K562 (cell line): ENCODE measurements around the gene TTLL3. TPM values are rescaled to one million over a fixed set of nuclear protein-coding genes. Genes with fewer than 3 reads are reported as not detected.
A peak's percentile ranks its signal among the peaks of the same experiment; 100 is the strongest.

Experiments
- BDP1 ChIP-seq: IDR thresholded peaks from 3 replicates; pipeline ENCODE4 v1.6.1; 2011; ENCODE audit not compliant: insufficient read length, insufficient read depth
- CBFA2T3 ChIP-seq: fragments of 450-650 bp; IDR thresholded peaks from 2 replicates; pipeline ENCODE4 v1.6.1; 2017
- CREBBP ChIP-seq: IDR thresholded peaks from one replicate; pipeline ENCODE4 v1.6.1; 2012; ENCODE audit warnings: low read depth, mild to moderate bottlenecking, control low read depth, inconsistent platforms, low read length
- HLTF ChIP-seq: fragments of 450-650 bp; IDR thresholded peaks from 2 replicates; pipeline ENCODE4 v1.6.1; 2016
- KLF13 ChIP-seq: fragments of 450-650 bp; IDR thresholded peaks from 2 replicates; pipeline ENCODE4 v1.6.1; 2016; ENCODE audit warnings: missing genetic modification characterization, low read depth, mild to moderate bottlenecking, missing compliant biosample characterization, moderate library complexity, borderline replicate concordance
- MCM2 ChIP-seq: fragments of 450-650 bp; IDR thresholded peaks from 2 replicates; pipeline ENCODE4 v1.6.1; 2017; ENCODE audit warnings: low read depth, mild to moderate bottlenecking
- MTA1 ChIP-seq: fragments of 450-650 bp; IDR thresholded peaks from 2 replicates; pipeline ENCODE4 v1.6.1; 2017; ENCODE audit warnings: borderline replicate concordance
- NR2C1 ChIP-seq, 2 experiments: fragments of 450-650 bp; IDR thresholded peaks; 2 replicates each; pipeline ENCODE4 v1.6.1; 2017; ENCODE audit warnings: mild to moderate bottlenecking in 2 of 2, antibody characterized with exemption in 1 of 2, inconsistent platforms in 1 of 2, missing compliant biosample characterization in 1 of 2, missing genetic modification characterization in 1 of 2
- POLR2B ChIP-seq: fragments of 450-650 bp; IDR thresholded peaks from 2 replicates; pipeline ENCODE4 v1.6.1; 2018; ENCODE audit warnings: low read depth; ENCODE audit not compliant: partially characterized antibody
- SNIP1 ChIP-seq: fragments of 450-650 bp; IDR thresholded peaks from 2 replicates; pipeline ENCODE4 v1.7.1; 2017; ENCODE audit warnings: low read depth, mild to moderate bottlenecking
- XRCC5 ChIP-seq: fragments of 200-400 bp; formaldehyde crosslinking; IDR thresholded peaks from 2 replicates; pipeline ENCODE4 v1.6.1; 2017; ENCODE audit warnings: low read depth, mild to moderate bottlenecking, low read length
- ZNF212 ChIP-seq: fragments of 450-650 bp; formaldehyde crosslinking; IDR thresholded peaks from 2 replicates; pipeline ENCODE4 v1.4.0; 2020; ENCODE audit warnings: mild to moderate bottlenecking
- ZNF436 ChIP-seq: fragments of 250-450, 450-650 bp; sonication (Bioruptor Pico); formaldehyde crosslinking; IDR thresholded peaks from 2 replicates; pipeline ENCODE4 v1.7.0; 2020; ENCODE audit warnings: mild to moderate bottlenecking
- polyA plus RNA-seq, 8 experiments: library from polyadenylated mRNA; depleted of rRNA in 4 of 8; stranded (reverse) in 5 of 8; unstranded in 3 of 8; fragments of >200 nt; fragmentation: Nextera tagmentation in 2 of 8; fragmentation: Illumina TruSeq in 1 of 8; extraction: Ambion mirVana in 2 of 8; extraction: Trizol in 1 of 8; gene quantifications; 2 replicates each; pipeline versions ENCODE4 v1.2.1 to v1.2.3, GENCODE V29; 2011 to 2014; ENCODE audit warnings: inconsistent platforms in 1 of 8, missing spikeins in 1 of 8
- total RNA-seq, 7 experiments: library from RNA; depleted of rRNA in 6 of 7; stranded (reverse); fragments of >200 nt in 6 of 7; fragmentation: Illumina TruSeq in 2 of 7; extraction: Trizol in 2 of 7; gene quantifications; 2 replicates each; pipeline versions ENCODE4 v1.2.1 to v1.2.3, GENCODE V29; 2011 to 2021; ENCODE audit warnings: low replicate concordance in 1 of 7
- TF ChIP-seq, protein P1 (sequence below): sonication (generic); formaldehyde crosslinking; IDR thresholded peaks from 2 replicates; pipeline ENCODE4 v1.8.0; 2022; ENCODE audit warnings: mild to moderate bottlenecking, missing genetic modification reagents
- TF ChIP-seq, protein P2 (sequence below): sonication (generic); formaldehyde crosslinking; IDR thresholded peaks from 2 replicates; pipeline ENCODE4 v1.8.0; 2022; ENCODE audit warnings: missing genetic modification reagents, mild to moderate bottlenecking, borderline replicate concordance
- TF ChIP-seq, protein P3 (sequence below): sonication (generic); formaldehyde crosslinking; IDR thresholded peaks from 2 replicates; pipeline ENCODE4 v1.8.0; 2022; ENCODE audit warnings: mild to moderate bottlenecking, missing genetic modification reagents

The TTLL3 gene
- total and polyA plus RNA-seq, 9 of the 15 experiments (the other 6 are each of a cell fraction or from before 2014, with no cell fraction given) = 8.9 to 106 (median 33.2) TPM

DNA sequence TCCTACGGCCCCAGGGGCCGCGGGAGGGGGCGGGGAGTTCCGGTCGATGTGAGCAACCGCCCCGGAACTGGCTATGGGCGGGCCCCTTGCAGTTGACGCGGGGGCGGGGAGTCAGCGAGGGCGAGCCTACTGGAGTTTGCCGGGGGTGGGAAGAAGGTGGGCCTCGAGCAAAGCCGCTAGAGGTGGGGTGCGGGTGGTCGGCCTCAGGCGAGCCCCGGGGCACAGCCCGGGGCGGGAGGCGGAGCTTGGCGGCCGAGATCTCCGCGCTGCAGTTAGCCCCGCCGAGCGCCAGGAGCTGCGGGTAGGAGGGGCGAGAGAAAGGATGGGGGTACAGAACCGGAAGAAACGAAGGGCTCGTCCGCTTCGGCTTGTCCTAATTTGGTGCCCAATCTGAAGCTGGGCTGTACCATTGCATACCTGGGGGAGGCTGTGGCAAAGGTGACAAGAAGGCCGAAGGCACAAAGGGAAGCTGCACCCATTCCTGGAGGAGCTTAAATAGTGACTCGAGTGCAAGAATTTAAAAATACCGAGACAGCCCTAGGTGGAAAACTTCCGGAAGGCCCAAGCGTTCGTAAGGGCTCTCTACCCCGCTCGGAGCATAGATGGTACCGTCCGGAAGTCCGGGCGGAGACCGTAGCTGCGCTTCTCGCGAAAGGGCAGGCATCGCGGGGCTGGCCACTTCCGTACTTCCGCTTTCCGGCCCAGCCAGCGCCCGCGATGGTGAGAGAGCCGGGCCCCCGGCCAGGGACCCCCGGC, 17.5 kb upstream of the TTLL3 start, which contains the start of the genes ARPC4 and TADA3 (continued):
- TF ChIP-seq, protein P1, sequence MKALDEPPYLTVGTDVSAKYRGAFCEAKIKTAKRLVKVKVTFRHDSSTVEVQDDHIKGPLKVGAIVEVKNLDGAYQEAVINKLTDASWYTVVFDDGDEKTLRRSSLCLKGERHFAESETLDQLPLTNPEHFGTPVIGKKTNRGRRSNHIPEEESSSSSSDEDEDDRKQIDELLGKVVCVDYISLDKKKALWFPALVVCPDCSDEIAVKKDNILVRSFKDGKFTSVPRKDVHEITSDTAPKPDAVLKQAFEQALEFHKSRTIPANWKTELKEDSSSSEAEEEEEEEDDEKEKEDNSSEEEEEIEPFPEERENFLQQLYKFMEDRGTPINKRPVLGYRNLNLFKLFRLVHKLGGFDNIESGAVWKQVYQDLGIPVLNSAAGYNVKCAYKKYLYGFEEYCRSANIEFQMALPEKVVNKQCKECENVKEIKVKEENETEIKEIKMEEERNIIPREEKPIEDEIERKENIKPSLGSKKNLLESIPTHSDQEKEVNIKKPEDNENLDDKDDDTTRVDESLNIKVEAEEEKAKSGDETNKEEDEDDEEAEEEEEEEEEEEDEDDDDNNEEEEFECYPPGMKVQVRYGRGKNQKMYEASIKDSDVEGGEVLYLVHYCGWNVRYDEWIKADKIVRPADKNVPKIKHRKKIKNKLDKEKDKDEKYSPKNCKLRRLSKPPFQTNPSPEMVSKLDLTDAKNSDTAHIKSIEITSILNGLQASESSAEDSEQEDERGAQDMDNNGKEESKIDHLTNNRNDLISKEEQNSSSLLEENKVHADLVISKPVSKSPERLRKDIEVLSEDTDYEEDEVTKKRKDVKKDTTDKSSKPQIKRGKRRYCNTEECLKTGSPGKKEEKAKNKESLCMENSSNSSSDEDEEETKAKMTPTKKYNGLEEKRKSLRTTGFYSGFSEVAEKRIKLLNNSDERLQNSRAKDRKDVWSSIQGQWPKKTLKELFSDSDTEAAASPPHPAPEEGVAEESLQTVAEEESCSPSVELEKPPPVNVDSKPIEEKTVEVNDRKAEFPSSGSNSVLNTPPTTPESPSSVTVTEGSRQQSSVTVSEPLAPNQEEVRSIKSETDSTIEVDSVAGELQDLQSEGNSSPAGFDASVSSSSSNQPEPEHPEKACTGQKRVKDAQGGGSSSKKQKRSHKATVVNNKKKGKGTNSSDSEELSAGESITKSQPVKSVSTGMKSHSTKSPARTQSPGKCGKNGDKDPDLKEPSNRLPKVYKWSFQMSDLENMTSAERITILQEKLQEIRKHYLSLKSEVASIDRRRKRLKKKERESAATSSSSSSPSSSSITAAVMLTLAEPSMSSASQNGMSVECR (CRISPR knock-in tag) = no peak; the same call in 1 of the 2 replicates
- TF ChIP-seq NR2C1 (IDR thresholded peaks at IDR 0.05) = no peak
- TF ChIP-seq NR2C1 (tag; IDR thresholded peaks at IDR 0.05) = no peak
- TF ChIP-seq MCM2 = no peak
- no peak for TF ChIP-seq CREBBP
- TF ChIP-seq ZNF212 (CRISPR knock-in tag) = no peak
- no peak for TF ChIP-seq MTA1
- no peak for TF ChIP-seq POLR2B
- TF ChIP-seq, protein P2, sequence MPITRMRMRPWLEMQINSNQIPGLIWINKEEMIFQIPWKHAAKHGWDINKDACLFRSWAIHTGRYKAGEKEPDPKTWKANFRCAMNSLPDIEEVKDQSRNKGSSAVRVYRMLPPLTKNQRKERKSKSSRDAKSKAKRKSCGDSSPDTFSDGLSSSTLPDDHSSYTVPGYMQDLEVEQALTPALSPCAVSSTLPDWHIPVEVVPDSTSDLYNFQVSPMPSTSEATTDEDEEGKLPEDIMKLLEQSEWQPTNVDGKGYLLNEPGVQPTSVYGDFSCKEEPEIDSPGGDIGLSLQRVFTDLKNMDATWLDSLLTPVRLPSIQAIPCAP (CRISPR knock-in tag) = no peak
- no peak for TF ChIP-seq BDP1
- no peak for TF ChIP-seq XRCC5
- TF ChIP-seq, protein P3, sequence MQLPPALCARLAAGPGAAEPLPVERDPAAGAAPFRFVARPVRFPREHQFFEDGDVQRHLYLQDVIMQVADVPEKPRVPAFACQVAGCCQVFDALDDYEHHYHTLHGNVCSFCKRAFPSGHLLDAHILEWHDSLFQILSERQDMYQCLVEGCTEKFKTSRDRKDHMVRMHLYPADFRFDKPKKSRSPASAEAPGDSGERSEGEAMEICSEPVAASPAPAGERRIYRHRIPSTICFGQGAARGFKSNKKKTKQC (CRISPR knock-in tag) = no peak; the same call in 1 of the 2 replicates
- 0 out of 2 replicates have a peak, but pooled peaks have one; percentile 3 for TF ChIP-seq ZNF436 (CRISPR knock-in tag)
- TF ChIP-seq SNIP1 = no peak
- no peak for TF ChIP-seq HLTF
- TF ChIP-seq KLF13 (tag) = 0 out of 2 replicates have a peak, but pooled peaks have one; percentile 74
- TF ChIP-seq CBFA2T3 = 0 out of 2 replicates have a peak, but pooled peaks have one; percentile 9
